Dedifferentiated amniotic fluid mesenchymal stem cell (primary cell): ENCODE data around the gene FBXO7.

Source experiments
- DNase-seq: peaks from one replicate; pipeline ENCODE4 v3.0.0-alpha.2; 2016; ENCODE audit errors: extremely low spot score

The FBXO7 gene

GRCh38 chr22:32531931-32532819, 57.6 kb downstream of the FBXO7 start:
- peak; percentile 87 for DNase-seq

DNA sequence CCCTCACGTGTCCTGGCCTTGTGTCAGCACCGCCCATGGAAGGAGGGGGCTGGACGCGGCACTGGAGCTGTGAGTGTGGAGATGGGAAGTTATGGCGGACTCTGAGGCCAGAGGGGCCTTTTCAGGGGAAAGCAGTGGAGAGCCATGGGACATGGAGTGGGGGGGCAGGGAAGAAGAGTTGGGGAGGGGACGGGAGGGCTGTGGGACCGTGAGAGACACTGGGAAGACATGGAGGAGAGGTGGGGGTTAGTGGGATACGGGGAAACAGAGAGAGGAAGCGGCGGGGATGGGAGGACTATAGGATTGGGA, 58.2 kb downstream of the FBXO7 start:
- no peak for DNase-seq

GRCh38 chr22:32533265-32534111, 58.9 kb downstream of the FBXO7 start:
- DNase-seq: no peak

GRCh38 chr22:32534252-32535235, 59.9 kb downstream of the FBXO7 start:
- DNase-seq: no peak

GRCh38 chr22:32535531-32536190, 61.0 kb downstream of the FBXO7 start:
- DNase-seq: no peak

DNA sequence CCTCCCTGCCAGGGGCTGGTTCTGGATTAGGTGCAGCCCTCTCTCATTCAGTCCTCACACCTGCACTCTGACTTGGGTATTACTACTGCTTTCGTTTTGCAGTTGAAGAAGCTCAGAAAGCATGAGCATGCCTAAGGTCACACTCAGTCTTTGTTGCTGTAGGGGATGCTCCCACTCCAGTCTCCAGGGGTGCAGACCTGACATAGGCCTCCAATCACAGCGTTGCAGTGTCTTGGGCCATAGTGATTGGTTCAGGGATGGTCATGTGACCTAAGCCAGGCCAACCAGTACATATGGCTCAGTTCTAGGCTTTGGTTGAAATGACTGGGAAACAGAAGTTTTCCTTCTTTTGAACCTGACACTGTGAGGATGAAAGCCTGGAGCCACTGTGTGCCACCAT, 61.7 kb downstream of the FBXO7 start:
- no peak for DNase-seq

GRCh38 chr22:32538521-32538920, 63.9 kb downstream of the FBXO7 start:
- no peak for DNase-seq

- DNase-seq: no peak
These were observed 65.2 kb downstream of the FBXO7 start for GRCh38 chr22:32539631-32540421.

DNA sequence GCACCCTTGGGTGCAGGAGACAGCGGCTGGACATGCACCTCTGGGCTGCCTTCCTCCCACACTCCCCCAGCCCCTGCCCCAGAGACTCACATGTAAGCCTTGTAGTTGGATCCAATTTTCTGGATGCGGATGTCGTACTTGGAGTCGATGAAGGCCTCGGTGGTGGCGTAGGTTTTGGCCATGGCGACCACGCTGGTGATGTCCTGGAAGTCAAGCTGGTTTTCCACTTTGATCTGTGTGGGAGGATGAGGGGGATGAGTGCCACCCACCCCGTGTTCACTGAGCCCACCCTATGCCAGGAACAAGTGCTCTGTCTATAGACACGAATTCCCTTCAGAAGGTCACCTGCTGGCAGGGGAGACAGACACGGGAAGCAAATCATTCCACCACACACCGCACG, 66.9 kb downstream of the FBXO7 start:
- DNase-seq: no peak

GRCh38 chr22:32542066-32542676, 67.6 kb downstream of the FBXO7 start:
- DNase-seq: no peak

GRCh38 chr22:32542677-32543357, 68.2 kb downstream of the FBXO7 start:
- DNase-seq: no peak

- DNase-seq: peak; percentile 67
These were observed 70.4 kb downstream of the FBXO7 start for GRCh38 chr22:32544953-32545558.

DNA sequence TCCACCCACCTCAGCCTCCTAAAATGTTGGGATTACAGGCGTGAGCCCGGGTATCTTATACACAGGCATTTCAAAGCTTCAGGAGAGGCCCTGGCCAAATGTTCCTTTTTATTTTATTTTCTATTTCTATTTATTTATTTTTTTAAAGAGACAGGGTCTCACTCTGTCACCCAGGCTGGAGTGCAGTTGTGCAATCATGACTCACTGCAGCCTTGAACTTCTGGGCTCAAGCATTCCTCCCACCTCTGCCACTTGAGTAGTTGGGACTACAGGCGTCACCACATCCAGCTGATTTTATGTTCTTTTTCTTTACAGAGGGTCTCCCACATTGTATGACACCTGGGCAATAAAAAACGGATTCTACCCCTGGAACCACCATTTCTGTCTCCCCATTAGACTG, 71.2 kb downstream of the FBXO7 start:
- no peak for DNase-seq

DNA sequence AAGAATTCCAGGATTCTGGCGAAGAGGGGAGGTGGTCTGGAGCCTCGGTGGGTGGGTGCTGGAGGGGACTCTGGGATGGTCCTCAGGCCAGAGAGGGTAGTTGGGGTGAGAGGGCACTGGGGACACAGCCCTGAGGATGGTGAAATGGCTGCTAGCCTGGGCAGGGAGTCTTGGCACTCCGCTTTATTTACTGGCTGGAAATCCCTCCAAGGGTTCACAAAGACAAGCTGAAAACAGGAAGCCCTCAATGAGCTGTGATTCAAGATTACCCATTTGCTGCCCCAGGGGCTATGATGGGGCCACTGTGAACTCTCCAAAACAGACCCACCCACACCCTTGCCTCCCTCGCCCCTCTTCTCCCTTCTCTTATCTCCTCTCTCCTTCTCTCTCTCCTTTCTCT, 71.9 kb downstream of the FBXO7 start:
- DNase-seq: no peak

- no peak for DNase-seq
These were observed 72.3 kb downstream of the FBXO7 start for GRCh38 chr22:32546935-32547334.

DNA sequence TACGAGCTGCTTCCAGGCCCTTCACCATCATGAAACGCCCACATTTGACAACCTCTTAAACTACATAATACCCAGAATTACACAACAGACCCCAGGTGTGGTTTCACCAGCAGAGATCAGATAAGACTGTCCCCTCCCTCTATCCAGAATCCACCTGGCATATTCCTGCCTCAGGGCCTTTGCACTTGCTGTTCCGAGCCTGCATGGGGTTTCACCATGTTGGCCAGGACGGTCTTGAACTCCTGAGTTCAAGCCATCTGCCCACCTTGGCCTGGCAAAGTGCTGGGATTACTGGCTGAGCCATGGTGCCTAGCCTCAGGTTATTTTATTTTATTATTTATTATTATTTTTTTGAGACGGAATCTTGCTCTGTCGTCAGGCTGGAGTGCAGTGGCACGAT, 73.4 kb downstream of the FBXO7 start:
- DNase-seq: no peak
